ENCODE results near the gene E4F1.
"Not testable (repeated sequence)": the region's sequence is repeated elsewhere in the genome, so short reads cannot be mapped to it uniquely, and the experiment has no call there.

Gene E4F1

DNA sequence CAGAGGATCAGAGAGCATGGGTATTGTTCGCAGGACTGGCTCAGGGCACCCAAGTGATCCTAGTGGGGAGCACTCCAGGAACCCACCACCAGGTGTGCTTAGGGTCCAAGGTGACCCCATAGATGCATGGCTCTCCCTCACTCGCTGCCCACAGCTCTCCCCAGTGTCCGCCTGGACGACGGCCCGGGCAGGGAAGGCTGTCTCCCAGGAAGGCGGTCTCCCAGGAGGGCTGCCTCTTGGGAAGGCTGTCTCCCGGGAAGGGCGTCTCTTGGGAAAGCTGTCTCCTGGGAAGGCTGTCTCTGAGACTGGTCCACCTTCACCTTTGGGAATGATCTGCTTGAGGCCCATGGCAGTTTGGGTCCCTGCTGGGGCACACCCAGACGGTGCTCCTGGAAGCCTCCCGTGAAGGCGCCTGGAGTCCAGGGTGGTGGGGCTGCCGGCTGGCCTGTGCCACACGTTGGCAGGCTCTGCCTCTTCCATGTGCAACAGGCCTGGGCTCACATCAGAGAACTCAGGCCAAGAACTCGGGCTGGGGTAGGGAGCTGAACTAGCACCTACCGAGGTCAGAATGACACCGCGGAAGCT lies 23.0 kb downstream of the E4F1 start:
- H3K27ac ChIP-seq (ENCODE audit: low read length), result no peak overlapping the region
- no peak overlapping the region for H3K9ac ChIP-seq (ENCODE audit: low read length in 2 of 2)
- H3K36me3 ChIP-seq (ENCODE audit: control insufficient read depth in 2 of 2, insufficient read depth in 2 of 2, low read length in 2 of 2), result peaks cover 23 to 30% of the 10 kb centered on the region in 2 donors
- H3K4me3 ChIP-seq (ENCODE audit: low read length in 2 of 2), result no peak overlapping the region
- H3K4me1 ChIP-seq (ENCODE audit: control insufficient read depth, insufficient read depth, low read length), result peaks cover 5% of the 10 kb centered on the region
- no peaks in the 10 kb centered on the region for H3K27me3 ChIP-seq (ENCODE audit: control insufficient read depth in 1 of 2, insufficient read depth in 2 of 2, low read length in 2 of 2)
- H3K9me3 ChIP-seq (ENCODE audit: control insufficient read depth in 2 of 2, low read length in 2 of 2), result no peaks in the 10 kb centered on the region

DNA sequence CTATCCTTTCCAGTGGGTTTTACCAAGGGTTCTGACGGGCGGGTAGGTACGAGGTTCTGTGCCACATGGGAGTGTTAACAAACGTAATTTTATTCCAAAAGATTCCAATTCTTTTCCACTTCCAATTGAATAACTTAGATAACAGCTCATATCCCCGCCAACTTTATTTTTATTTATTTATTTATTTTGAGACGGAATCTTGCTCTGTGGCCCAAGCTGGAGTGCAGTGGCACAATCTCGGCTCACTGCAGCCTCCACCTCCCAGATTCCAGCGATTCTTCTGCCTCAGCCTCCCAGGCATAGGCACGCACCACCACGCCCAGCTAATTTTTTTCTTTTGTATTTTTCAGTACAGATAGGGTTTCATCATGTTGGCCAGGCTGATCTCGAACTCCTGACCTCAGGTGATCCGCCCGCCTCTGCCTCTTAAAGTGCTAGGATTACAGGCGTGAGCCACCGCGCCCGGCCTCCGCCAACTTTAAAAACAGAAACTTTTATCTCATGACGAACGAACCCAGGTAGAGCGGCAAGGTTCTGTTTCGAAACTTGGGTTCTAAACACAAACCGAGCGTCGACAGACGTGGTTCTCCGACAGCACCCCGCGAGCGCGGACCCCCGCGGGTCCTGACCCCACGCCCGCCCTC lies 27.4 kb downstream of the E4F1 start:
- H3K9ac ChIP-seq (ENCODE audit: low read length in 2 of 2), result peak overlapping the region; percentile 60 to 82
- peaks cover 12% of the 10 kb centered on the region for H3K4me1 ChIP-seq (ENCODE audit: control insufficient read depth, insufficient read depth, low read length)
- H3K4me3 ChIP-seq (ENCODE audit: low read length in 2 of 2), result peak overlapping the region; percentile 73 to 79
- H3K27me3 ChIP-seq (ENCODE audit: control insufficient read depth in 1 of 2, insufficient read depth in 2 of 2, low read length in 2 of 2), result no peaks in the 10 kb centered on the region
- no peaks in the 10 kb centered on the region for H3K9me3 ChIP-seq (ENCODE audit: control insufficient read depth in 2 of 2, low read length in 2 of 2)
- H3K27ac ChIP-seq (ENCODE audit: low read length), result peak overlapping the region; percentile 79
- peaks cover 15 to 29% of the 10 kb centered on the region in 2 donors for H3K36me3 ChIP-seq (ENCODE audit: control insufficient read depth in 2 of 2, insufficient read depth in 2 of 2, low read length in 2 of 2)

DNA sequence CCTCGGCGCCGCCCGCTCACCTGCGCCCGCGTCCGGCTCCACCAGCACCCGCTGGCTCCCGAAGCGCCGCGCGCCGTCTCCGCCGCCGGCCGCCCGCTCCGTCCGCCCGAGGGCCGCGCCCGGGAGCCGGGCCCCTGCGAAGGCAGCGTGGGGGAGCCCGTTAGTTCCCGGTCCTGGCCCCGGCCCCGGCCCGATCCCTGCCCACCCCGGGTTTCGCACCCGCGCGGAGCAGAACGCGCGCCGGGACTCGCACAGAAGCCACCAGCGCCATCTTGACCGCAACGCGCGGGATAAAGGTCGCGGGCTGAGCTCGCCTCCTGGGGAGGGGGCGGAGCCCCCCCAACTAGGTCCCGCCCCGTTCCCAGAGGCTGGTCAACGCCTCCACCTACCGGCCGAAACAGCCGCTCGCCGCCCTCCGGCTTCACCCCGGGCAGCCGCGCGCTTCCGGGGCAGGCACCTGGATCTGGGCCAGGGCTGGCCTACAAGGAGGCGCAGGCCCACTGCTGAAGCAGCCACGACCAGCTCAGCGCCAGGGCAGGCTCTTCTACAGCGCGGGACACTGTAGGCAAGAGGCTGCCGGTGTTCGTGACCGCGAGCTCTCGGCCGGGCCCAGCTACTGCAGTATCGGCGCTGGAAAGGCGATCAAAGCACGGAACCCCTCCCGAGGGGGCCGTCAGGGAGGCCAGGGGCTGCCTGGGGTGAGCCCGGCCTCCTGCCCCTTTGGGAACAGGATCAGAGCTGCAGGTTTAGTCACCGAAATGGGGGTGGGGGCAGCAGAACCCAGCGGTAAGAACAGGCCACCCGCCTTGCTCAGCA lies 28.1 kb downstream of the E4F1 start, which contains the start of gene ECI1:
Gene ECI1 (minus strand): TSS at position 292 of the 816 bp plus-strand sequence. CDS start 21 bp downstream, at position 271.
- H3K36me3 ChIP-seq (ENCODE audit: control insufficient read depth in 2 of 2, insufficient read depth in 2 of 2, low read length in 2 of 2), result peaks cover 14 to 28% of the 10 kb centered on the region in 2 donors
- peak within 1 kb of the TSS; percentile 79 for H3K27ac ChIP-seq (ENCODE audit: low read length)
- no peaks in the 10 kb centered on the region for H3K9me3 ChIP-seq (ENCODE audit: control insufficient read depth in 2 of 2, low read length in 2 of 2)
- peak within 1 kb of the TSS; percentile 68 to 82 for H3K9ac ChIP-seq (ENCODE audit: low read length in 2 of 2)
- no peaks in the 10 kb centered on the region for H3K27me3 ChIP-seq (ENCODE audit: control insufficient read depth in 1 of 2, insufficient read depth in 2 of 2, low read length in 2 of 2)
- peak within 1 kb of the TSS; percentile 73 to 79 for H3K4me3 ChIP-seq (ENCODE audit: low read length in 2 of 2)
- peaks cover 12% of the 10 kb centered on the region for H3K4me1 ChIP-seq (ENCODE audit: control insufficient read depth, insufficient read depth, low read length)

DNA sequence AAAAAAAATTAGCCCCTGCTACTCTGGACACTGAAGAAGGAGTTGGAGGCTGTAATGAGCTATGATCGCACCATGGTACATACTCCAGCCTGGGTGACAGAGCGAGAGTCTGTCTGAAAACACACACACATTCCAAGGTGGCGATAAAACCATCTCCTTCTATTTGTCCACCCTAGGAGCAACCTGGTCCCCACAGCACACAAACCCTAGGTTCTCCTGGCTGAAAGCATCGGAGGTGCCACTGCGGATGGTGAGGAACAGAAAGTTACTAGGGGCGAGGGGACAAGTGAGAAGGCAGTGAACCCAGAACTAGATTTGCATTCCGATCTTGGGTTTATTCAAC lies 29.4 kb downstream of the E4F1 start:
- peaks cover 16 to 39% of the 10 kb centered on the region in 2 donors for H3K36me3 ChIP-seq (ENCODE audit: control insufficient read depth in 2 of 2, insufficient read depth in 2 of 2, low read length in 2 of 2)

DNA sequence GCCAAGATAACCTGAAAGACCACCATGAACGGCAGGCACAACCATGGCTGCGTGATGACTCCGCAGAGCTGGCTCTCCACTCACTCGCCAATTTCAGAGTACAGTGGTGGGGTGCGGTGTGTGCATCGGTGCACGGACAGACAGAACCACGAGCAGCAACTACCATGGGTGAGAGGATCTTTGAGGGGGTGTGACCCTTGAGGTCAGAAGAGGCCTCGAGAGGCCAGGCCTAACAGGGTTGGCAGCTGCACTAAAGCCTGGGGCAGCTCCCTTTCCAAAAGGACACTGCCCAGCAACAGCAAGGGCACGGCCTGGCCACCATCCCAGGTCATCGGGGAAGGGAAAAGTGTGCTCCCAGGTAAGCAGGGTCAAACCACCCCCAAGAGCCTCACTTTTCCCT lies 29.9 kb downstream of the E4F1 start:
- Histone ChIP-seq H3K4me3 (ENCODE audit: low read length in 2 of 2) (no peak overlapping the region), H3K36me3 (ENCODE audit: control insufficient read depth in 2 of 2, insufficient read depth in 2 of 2, low read length in 2 of 2) (peaks cover 18 to 42% of the 10 kb centered on the region in 2 donors), H3K9ac (ENCODE audit: low read length in 2 of 2) (no peak overlapping the region), H3K4me1 (ENCODE audit: control insufficient read depth, insufficient read depth, low read length) (peaks cover 12% of the 10 kb centered on the region), H3K27me3 (ENCODE audit: control insufficient read depth in 1 of 2, insufficient read depth in 2 of 2, low read length in 2 of 2) (no peaks in the 10 kb centered on the region), H3K27ac (ENCODE audit: low read length) (no peak overlapping the region), H3K9me3 (ENCODE audit: control insufficient read depth in 2 of 2, low read length in 2 of 2) (no peaks in the 10 kb centered on the region)

More for the DNA sequence above, 29.4 kb downstream of the E4F1 start:
- H3K27me3 ChIP-seq (ENCODE audit: control insufficient read depth in 1 of 2, insufficient read depth in 2 of 2, low read length in 2 of 2), result no peaks in the 10 kb centered on the region
- peaks cover 12% of the 10 kb centered on the region for H3K4me1 ChIP-seq (ENCODE audit: control insufficient read depth, insufficient read depth, low read length)
- H3K4me3 ChIP-seq (ENCODE audit: low read length in 2 of 2), result no peak overlapping the region
- no peak overlapping the region for H3K27ac ChIP-seq (ENCODE audit: low read length)
- H3K9me3 ChIP-seq (ENCODE audit: control insufficient read depth in 2 of 2, low read length in 2 of 2), result no peaks in the 10 kb centered on the region
- no peak overlapping the region for H3K9ac ChIP-seq (ENCODE audit: low read length in 2 of 2)

DNA sequence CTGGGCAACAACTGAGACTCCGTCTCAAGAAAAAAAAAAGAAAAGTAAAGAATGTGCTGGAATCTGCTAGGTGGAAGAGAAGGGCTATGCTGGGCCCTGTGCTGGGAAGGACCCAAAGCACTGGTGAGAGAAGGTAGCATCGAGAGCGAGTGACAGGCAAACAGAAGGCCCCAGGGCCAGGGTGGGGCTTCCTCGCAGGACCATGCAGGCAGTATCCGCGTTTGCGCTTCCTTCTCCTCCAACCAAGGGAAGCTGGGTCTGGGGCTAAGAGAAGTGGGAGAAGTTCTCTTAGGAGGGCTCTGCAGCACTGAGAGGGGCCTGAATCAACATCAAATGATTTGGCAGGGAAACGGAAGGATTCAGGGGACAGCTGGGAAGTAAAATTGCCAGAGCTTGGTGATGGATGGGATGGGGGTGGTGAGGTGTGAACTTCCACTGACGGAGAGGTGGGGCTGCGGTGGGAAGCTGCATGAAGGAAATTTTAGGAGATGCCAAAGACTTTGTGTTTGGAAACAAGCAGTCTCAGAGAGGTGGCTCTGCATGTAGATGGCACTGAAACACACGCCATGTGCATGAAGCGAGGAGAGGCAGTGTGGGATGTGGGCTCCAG lies 33.2 kb downstream of the E4F1 start:
- Histone ChIP-seq H3K9me3 (ENCODE audit: control insufficient read depth in 2 of 2, low read length in 2 of 2) (no peaks in the 10 kb centered on the region), H3K4me1 (ENCODE audit: control insufficient read depth, insufficient read depth, low read length) (peaks cover 6% of the 10 kb centered on the region), H3K27me3 (ENCODE audit: control insufficient read depth in 1 of 2, insufficient read depth in 2 of 2, low read length in 2 of 2) (no peaks in the 10 kb centered on the region), H3K36me3 (ENCODE audit: control insufficient read depth in 2 of 2, insufficient read depth in 2 of 2, low read length in 2 of 2) (peaks cover 26 to 53% of the 10 kb centered on the region in 2 donors), H3K9ac (ENCODE audit: low read length in 2 of 2) (no peak overlapping the region), H3K27ac (ENCODE audit: low read length) (no peak overlapping the region), H3K4me3 (ENCODE audit: low read length in 2 of 2) (no peak overlapping the region)

DNA sequence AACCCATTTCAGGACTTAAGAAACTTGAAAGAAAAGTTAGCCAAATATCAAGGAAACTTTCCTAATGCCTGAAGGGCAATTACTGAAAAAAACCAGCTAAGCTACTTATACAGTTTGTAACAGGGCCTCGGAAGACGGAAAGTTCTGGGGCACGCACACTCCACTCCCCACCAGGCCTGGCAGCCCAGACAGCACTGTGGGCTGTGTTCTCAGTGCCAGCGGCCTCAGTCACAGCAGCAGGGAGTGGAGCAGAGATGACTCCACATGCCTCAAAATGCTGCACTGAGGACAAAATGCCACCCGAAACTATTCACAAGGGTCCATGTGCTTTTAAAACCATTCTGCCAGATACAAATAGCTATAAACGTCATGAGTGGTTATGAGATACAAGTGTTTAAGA lies 34.3 kb downstream of the E4F1 start:
- H3K9ac ChIP-seq (ENCODE audit: low read length in 2 of 2), result no peak overlapping the region
- no peaks in the 10 kb centered on the region for H3K27me3 ChIP-seq (ENCODE audit: control insufficient read depth in 1 of 2, insufficient read depth in 2 of 2, low read length in 2 of 2)
- no peaks in the 10 kb centered on the region for H3K9me3 ChIP-seq (ENCODE audit: control insufficient read depth in 2 of 2, low read length in 2 of 2)
- H3K36me3 ChIP-seq (ENCODE audit: control insufficient read depth in 2 of 2, insufficient read depth in 2 of 2, low read length in 2 of 2), result peaks cover 36 to 62% of the 10 kb centered on the region in 2 donors
- no peaks in the 10 kb centered on the region for H3K4me1 ChIP-seq (ENCODE audit: control insufficient read depth, insufficient read depth, low read length)
- no peak overlapping the region for H3K4me3 ChIP-seq (ENCODE audit: low read length in 2 of 2)
- no peak overlapping the region for H3K27ac ChIP-seq (ENCODE audit: low read length)

DNA sequence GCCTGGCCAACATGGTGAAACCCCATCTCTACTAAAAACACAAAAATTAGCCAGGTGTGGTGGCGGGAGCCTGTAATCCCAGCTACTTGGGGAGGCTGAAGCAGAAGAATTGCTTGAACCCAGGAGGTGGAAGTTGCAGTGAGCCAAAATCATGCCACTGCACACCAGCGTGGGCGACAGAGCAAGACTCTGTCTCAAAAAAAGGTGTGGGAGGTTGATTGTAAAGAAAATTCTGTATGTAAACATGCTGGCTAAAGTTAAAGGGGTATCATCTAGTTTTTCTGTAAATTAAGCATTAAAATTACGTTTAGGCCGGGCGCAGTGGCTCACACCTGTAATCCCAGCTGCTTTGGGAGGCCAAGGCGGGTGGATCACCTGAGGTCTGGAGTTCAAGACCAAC lies 35.1 kb downstream of the E4F1 start:
- not testable (repeated sequence) for H3K4me3 ChIP-seq (ENCODE audit: low read length in 2 of 2); H3K9ac ChIP-seq (ENCODE audit: low read length in 2 of 2); H3K27ac ChIP-seq (ENCODE audit: low read length); H3K27me3 ChIP-seq (ENCODE audit: control insufficient read depth in 1 of 2, insufficient read depth in 2 of 2, low read length in 2 of 2); H3K9me3 ChIP-seq (ENCODE audit: control insufficient read depth in 2 of 2, low read length in 2 of 2); H3K4me1 ChIP-seq (ENCODE audit: control insufficient read depth, insufficient read depth, low read length)
- H3K36me3 ChIP-seq (ENCODE audit: control insufficient read depth in 2 of 2, insufficient read depth in 2 of 2, low read length in 2 of 2), result peaks cover 38 to 62% of the 10 kb centered on the region in 2 donors

DNA sequence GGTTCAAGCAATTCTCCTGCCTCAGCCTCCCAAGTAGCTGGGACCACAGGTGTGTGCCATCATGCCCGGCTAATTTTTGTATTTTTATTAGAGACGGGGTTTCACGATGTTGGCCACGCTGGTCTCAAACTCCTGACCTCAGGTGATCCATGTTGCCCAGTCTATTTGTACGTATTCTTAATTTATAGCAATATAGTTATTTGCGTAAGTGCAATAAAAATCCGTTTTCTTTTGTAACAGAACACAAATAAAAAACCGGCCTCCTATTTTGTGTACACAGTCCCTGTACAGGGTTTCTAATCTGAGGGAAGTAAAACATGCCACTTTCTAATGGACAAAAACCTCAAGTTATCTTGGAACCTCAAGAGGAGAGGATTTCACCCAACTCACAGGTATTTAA lies 36.9 kb downstream of the E4F1 start:
- no peak overlapping the region for H3K27ac ChIP-seq (ENCODE audit: low read length)
- H3K9ac ChIP-seq (ENCODE audit: low read length in 2 of 2), result no peak overlapping the region
- H3K9me3 ChIP-seq (ENCODE audit: control insufficient read depth in 2 of 2, low read length in 2 of 2), result no peaks in the 10 kb centered on the region
- H3K27me3 ChIP-seq (ENCODE audit: control insufficient read depth in 1 of 2, insufficient read depth in 2 of 2, low read length in 2 of 2), result no peaks in the 10 kb centered on the region
- no peak overlapping the region for H3K4me3 ChIP-seq (ENCODE audit: low read length in 2 of 2)
- H3K36me3 ChIP-seq (ENCODE audit: control insufficient read depth in 2 of 2, insufficient read depth in 2 of 2, low read length in 2 of 2), result peaks cover 34 to 57% of the 10 kb centered on the region in 2 donors
- H3K4me1 ChIP-seq (ENCODE audit: control insufficient read depth, insufficient read depth, low read length), result no peaks in the 10 kb centered on the region

DNA sequence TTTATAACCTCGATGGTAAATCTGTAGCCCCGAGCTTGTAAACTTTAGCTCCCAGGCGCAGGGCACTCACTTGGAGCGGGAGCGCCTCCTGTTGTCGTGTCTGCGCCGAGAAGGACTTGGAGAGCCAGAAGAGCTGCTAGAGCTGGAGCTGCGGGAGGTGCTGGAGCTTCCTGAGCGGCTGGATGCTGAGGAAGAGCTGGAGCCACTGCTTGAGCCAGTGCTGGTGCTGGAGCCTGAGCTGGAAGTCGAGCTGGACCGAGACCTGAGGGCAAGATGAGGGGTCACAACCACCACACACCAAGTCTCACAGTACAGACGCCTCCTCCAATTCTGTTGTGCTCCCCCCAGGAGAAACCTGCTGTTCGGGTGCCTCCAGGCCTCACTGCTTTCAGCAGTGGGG lies 39.6 kb downstream of the E4F1 start:
- not testable (repeated sequence) for H3K9ac ChIP-seq (ENCODE audit: low read length in 2 of 2)

More for the DNA sequence above, 39.6 kb downstream of the E4F1 start:
- Histone ChIP-seq H3K4me1 (ENCODE audit: control insufficient read depth, insufficient read depth, low read length) (peaks cover 12% of the 10 kb centered on the region), H3K36me3 (ENCODE audit: control insufficient read depth in 2 of 2, insufficient read depth in 2 of 2, low read length in 2 of 2) (peaks cover 20 to 32% of the 10 kb centered on the region in 2 donors)
- H3K27me3 ChIP-seq (ENCODE audit: control insufficient read depth in 1 of 2, insufficient read depth in 2 of 2, low read length in 2 of 2); H3K9me3 ChIP-seq (ENCODE audit: control insufficient read depth in 2 of 2, low read length in 2 of 2); H3K27ac ChIP-seq (ENCODE audit: low read length); H3K4me3 ChIP-seq (ENCODE audit: low read length in 2 of 2): not testable (repeated sequence)

Data from stomach smooth muscle (tissue), 2 donors.